Liver (tissue), 9 donors: ENCODE results near the gene MAMDC2. TPM values are rescaled to one million over a fixed set of nuclear protein-coding genes. Genes with fewer than 3 reads are reported as not detected.

Source experiments
- DNase-seq: peaks from one replicate; pipeline ENCODE4 v3.0.0-alpha.2; 2017; ENCODE audit warnings: low spot score
- H3K27ac ChIP-seq, 2 donors: one replicate each; pipeline ENCODE4 v1.7.0; 2013; ENCODE audit warnings: inconsistent platforms in 2 of 2, low read length in 2 of 2, control low read depth in 1 of 2, low read depth in 1 of 2, mild to moderate bottlenecking in 1 of 2
- H3K27me3 ChIP-seq, 4 donors: one replicate each; pipeline versions ENCODE4 v1.6.1 to v1.7.0; 2013; ENCODE audit warnings: low read length in 3 of 4, inconsistent platforms in 1 of 4, mild to moderate bottlenecking in 1 of 4, moderate library complexity in 1 of 4; ENCODE audit not compliant: control insufficient read depth in 4 of 4, insufficient read depth in 4 of 4
- H3K36me3 ChIP-seq, 4 donors: one replicate each; pipeline versions ENCODE4 v1.6.1 to v1.7.0; 2013; ENCODE audit warnings: low read length in 3 of 4, mild to moderate bottlenecking in 3 of 4, low read depth in 1 of 4, moderate library complexity in 1 of 4; ENCODE audit not compliant: control insufficient read depth in 4 of 4, insufficient read depth in 3 of 4
- H3K4me1 ChIP-seq, 4 donors: one replicate each; pipeline versions ENCODE4 v1.6.1 to v1.7.0; 2013; ENCODE audit warnings: low read length in 3 of 4, mild to moderate bottlenecking in 3 of 4, moderate library complexity in 1 of 4; ENCODE audit not compliant: control insufficient read depth in 4 of 4, insufficient read depth in 4 of 4
- H3K4me3 ChIP-seq, 3 donors: one replicate each; pipeline versions ENCODE4 v1.6.1 to v1.7.0; 2013; ENCODE audit warnings: low read length in 3 of 3, control low read depth in 1 of 3, low read depth in 1 of 3, mild to moderate bottlenecking in 1 of 3
- H3K9ac ChIP-seq, 2 donors: one replicate each; pipeline ENCODE4 v1.7.0; 2013; ENCODE audit warnings: low read length in 2 of 2, mild to moderate bottlenecking in 2 of 2, moderate library complexity in 2 of 2, control low read depth in 1 of 2, low read depth in 1 of 2
- H3K9me3 ChIP-seq, 4 donors: one replicate each; pipeline versions ENCODE4 v1.6.1 to v1.7.0; 2013; ENCODE audit warnings: low read length in 3 of 4; ENCODE audit not compliant: control insufficient read depth in 4 of 4
- EGR1 ChIP-seq, 2 donors: IDR thresholded peaks; 2 replicates each; pipeline ENCODE4 v1.6.1; 2016 to 2018; ENCODE audit warnings: antibody characterized with exemption in 2 of 2, low read depth in 2 of 2
- FOXA2 ChIP-seq: IDR thresholded peaks from 2 replicates; pipeline ENCODE4 v1.6.1; 2016; ENCODE audit warnings: antibody characterized with exemption
- GABPA ChIP-seq, 2 donors: IDR thresholded peaks in 1 of 2; conservative IDR thresholded peaks in 1 of 2; 2 replicates each; pipeline ENCODE4 v1.6.1; 2016; ENCODE audit warnings: antibody characterized with exemption in 2 of 2, mild to moderate bottlenecking in 1 of 2, moderate library complexity in 1 of 2
- HNF4G ChIP-seq: IDR thresholded peaks from 2 replicates; pipeline ENCODE4 v1.6.1; 2016; ENCODE audit warnings: antibody characterized with exemption
- MAX ChIP-seq: IDR thresholded peaks from 2 replicates; pipeline ENCODE4 v1.6.1; 2016; ENCODE audit warnings: antibody characterized with exemption
- RAD21 ChIP-seq, 2 donors: IDR thresholded peaks; 2 replicates each; pipeline ENCODE4 v1.6.1; 2016; ENCODE audit warnings: antibody characterized with exemption in 2 of 2, mild to moderate bottlenecking in 2 of 2
- REST ChIP-seq: IDR thresholded peaks from 2 replicates; pipeline ENCODE4 v1.6.1; 2016; ENCODE audit warnings: antibody characterized with exemption, mild to moderate bottlenecking
- SP1 ChIP-seq: IDR thresholded peaks from 2 replicates; pipeline ENCODE4 v1.6.1; 2018; ENCODE audit warnings: antibody characterized with exemption, mild to moderate bottlenecking
- ZBTB33 ChIP-seq: IDR thresholded peaks from 2 replicates; pipeline ENCODE4 v1.6.1; 2016; ENCODE audit warnings: antibody characterized with exemption
- WGBS: extraction: QIAGEN DNeasy Blood & Tissue Kit; methylation state at CpG from one replicate; pipeline ENCODE4 v1.1.7; 2013; 5-methylcytosine and 5-hydroxymethylcytosine counted together
- polyA plus RNA-seq, 2 donors: library from polyadenylated mRNA; stranded (reverse) in 1 of 2; unstranded in 1 of 2; fragments of 200-250 nt in 1 of 2; fragments of >200 nt in 1 of 2; fragmentation: Nextera tagmentation in 1 of 2; extraction: Ambion mirVana in 1 of 2; gene quantifications; one replicate each; pipeline versions ENCODE4 v1.2.1 to v1.2.3, GENCODE V29; 2013 to 2015
- total RNA-seq, 2 donors: library from RNA; depleted of rRNA; stranded (reverse); fragments of >200 nt; gene quantifications; one replicate each; pipeline ENCODE4 v1.2.3, GENCODE V29; 2014
- TF ChIP-seq, protein P1 (sequence below): fragments of 150-350 bp; IDR thresholded peaks from 2 replicates; pipeline ENCODE4 v1.5.1; 2017; ENCODE audit warnings: improper control_type of control experiment, low read depth, low read length; ENCODE audit not compliant: missing input control
- TF ChIP-seq, protein P2 (sequence below): IDR thresholded peaks from 2 replicates; pipeline ENCODE4 v1.6.1; 2016; ENCODE audit warnings: antibody characterized with exemption
- donor health status: healthy.
- donor health status: healthy.
- donor health status: healthy.
- donor health status: healthy.
- donor health status: healthy.

Gene MAMDC2
- total and polyA plus RNA-seq, 4 donors, result 0.28 to 4.4 (median 1.0) TPM

DNA sequence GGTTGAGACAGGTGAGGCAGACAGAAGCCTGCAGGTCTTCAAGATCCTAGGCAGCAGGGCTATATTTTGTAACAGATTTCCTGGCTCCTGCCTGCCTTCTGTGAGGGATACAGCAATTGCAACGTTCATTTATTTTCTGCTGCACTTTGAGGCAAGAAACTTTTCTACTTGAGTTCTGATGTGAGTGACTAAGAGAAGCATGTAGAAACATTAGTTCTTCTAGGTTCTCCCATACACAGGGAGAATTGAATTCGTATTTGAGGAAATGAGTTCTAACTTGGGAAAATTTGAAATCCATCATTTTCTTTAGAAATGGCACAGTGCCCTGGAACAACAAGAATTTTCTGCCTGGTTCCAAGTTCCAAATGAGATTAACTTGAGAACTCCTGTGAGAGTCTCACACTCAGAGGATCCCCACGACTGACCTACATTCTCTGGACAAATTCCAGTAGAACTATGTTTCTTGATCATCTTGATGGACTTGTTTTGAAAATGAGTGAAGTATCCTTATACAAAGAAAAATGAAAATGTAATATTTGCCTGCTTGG is 15.0 kb downstream of the MAMDC2 start:
- no peaks in the 10 kb centered on the region for H3K27me3 ChIP-seq
- H3K27ac ChIP-seq, result no peak overlapping the region
- no peaks in the 10 kb centered on the region for H3K9me3 ChIP-seq
- no peaks in the 10 kb centered on the region for H3K36me3 ChIP-seq
- H3K9ac ChIP-seq, result no peak overlapping the region
- no peaks in the 10 kb centered on the region for H3K4me1 ChIP-seq
- 59% methylated on average over 3 of the region's 3 CpGs for WGBS
- DNase-seq, result no peak
- TF ChIP-seq HNF4G (no peak), REST (no peak)
- TF ChIP-seq, protein P1, sequence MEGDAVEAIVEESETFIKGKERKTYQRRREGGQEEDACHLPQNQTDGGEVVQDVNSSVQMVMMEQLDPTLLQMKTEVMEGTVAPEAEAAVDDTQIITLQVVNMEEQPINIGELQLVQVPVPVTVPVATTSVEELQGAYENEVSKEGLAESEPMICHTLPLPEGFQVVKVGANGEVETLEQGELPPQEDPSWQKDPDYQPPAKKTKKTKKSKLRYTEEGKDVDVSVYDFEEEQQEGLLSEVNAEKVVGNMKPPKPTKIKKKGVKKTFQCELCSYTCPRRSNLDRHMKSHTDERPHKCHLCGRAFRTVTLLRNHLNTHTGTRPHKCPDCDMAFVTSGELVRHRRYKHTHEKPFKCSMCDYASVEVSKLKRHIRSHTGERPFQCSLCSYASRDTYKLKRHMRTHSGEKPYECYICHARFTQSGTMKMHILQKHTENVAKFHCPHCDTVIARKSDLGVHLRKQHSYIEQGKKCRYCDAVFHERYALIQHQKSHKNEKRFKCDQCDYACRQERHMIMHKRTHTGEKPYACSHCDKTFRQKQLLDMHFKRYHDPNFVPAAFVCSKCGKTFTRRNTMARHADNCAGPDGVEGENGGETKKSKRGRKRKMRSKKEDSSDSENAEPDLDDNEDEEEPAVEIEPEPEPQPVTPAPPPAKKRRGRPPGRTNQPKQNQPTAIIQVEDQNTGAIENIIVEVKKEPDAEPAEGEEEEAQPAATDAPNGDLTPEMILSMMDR, result no peak
- no peak overlapping the region for H3K4me3 ChIP-seq

- no peak for TF ChIP-seq GABPA (IDR thresholded peaks at IDR 0.05 in 1 of 2, conservative IDR thresholded peaks at IDR 0.05 in 1 of 2)
- TF ChIP-seq, protein P1, result no peak
- no peak for TF ChIP-seq RAD21 (IDR thresholded peaks at IDR 0.05)
- no peak for TF ChIP-seq FOXA2
- TF ChIP-seq, protein P2, sequence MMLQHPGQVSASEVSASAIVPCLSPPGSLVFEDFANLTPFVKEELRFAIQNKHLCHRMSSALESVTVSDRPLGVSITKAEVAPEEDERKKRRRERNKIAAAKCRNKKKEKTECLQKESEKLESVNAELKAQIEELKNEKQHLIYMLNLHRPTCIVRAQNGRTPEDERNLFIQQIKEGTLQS, result no peak
- no peak for TF ChIP-seq ZBTB33
- TF ChIP-seq HNF4G, result no peak
- TF ChIP-seq EGR1 (IDR thresholded peaks at IDR 0.05; ENCODE audit: low read depth in 2 of 2), result no peak
- no peak for TF ChIP-seq SP1
- TF ChIP-seq MAX, result no peak
- no peak for TF ChIP-seq REST
- no peaks in the 10 kb centered on the region for H3K27me3 ChIP-seq
- no peak overlapping the region for H3K9ac ChIP-seq
- H3K9me3 ChIP-seq, result no peaks in the 10 kb centered on the region
- no peaks in the 10 kb centered on the region for H3K4me1 ChIP-seq
- H3K36me3 ChIP-seq, result no peaks in the 10 kb centered on the region
- H3K4me3 ChIP-seq, result no peak overlapping the region
- H3K27ac ChIP-seq, result no peak overlapping the region
- no peak for DNase-seq
- 63% methylated on average over 3 of the region's 3 CpGs for WGBS
These were observed 16.7 kb downstream of the MAMDC2 start for GRCh38 chr9:70060148-70060882.
